Smooth muscle cell (in vitro differentiated cells): ENCODE results near the gene CDHR5. TPM values are rescaled to one million over a fixed set of nuclear protein-coding genes. Genes with fewer than 3 reads are reported as not detected.

Experiments
- DNase-seq: peaks from one replicate; lab custom pipeline; 2025; ENCODE audit not compliant: unreplicated experiment; lab: John Stamatoyannopoulos, UW
- H2AFZ ChIP-seq: fragments of 200-600 bp; sonication (generic); 2 replicates; pipeline ENCODE4 v1.6.0; 2016; ENCODE audit warnings: antibody characterized with exemption, low read depth, mild to moderate bottlenecking
- H3F3A ChIP-seq: fragments of 200-600 bp; sonication (generic); 2 replicates; pipeline ENCODE4 v1.6.0; 2017; ENCODE audit warnings: antibody characterized with exemption, low read depth
- H3K27ac ChIP-seq: fragments of 200-600 bp; sonication (generic); 2 replicates; pipeline ENCODE4 v1.5.1; 2016; ENCODE audit warnings: low read depth, mild to moderate bottlenecking
- H3K27me3 ChIP-seq: fragments of 200-600 bp; sonication (generic); 2 replicates; pipeline ENCODE4 v1.6.1; 2016; ENCODE audit warnings: low read depth, mild to moderate bottlenecking
- H3K36me3 ChIP-seq: fragments of 200-600 bp; sonication (generic); 2 replicates; pipeline ENCODE4 v1.5.1; 2016; ENCODE audit warnings: low read depth
- H3K4me1 ChIP-seq: fragments of 200-600 bp; sonication (generic); 2 replicates; pipeline ENCODE4 v1.5.1; 2016; ENCODE audit warnings: low read depth
- H3K4me2 ChIP-seq: fragments of 200-600 bp; sonication (generic); 2 replicates; pipeline ENCODE4 v1.6.0; 2016; ENCODE audit warnings: mild to moderate bottlenecking
- H3K4me3 ChIP-seq: fragments of 200-600 bp; sonication (generic); 2 replicates; pipeline ENCODE4 v1.5.1; 2016; ENCODE audit warnings: mild to moderate bottlenecking
- H3K79me2 ChIP-seq: fragments of 200-600 bp; sonication (generic); 2 replicates; pipeline ENCODE4 v1.6.0; 2016; ENCODE audit warnings: low read depth, mild to moderate bottlenecking
- H3K9ac ChIP-seq: fragments of 200-600 bp; sonication (generic); 2 replicates; pipeline ENCODE4 v1.6.0; 2016; ENCODE audit warnings: low read depth
- H3K9me3 ChIP-seq: fragments of 200-600 bp; sonication (generic); replicated peaks from 2 replicates; pipeline ENCODE4 v1.5.1; 2016; ENCODE audit warnings: low read depth
- H4K20me1 ChIP-seq: fragments of 200-600 bp; sonication (generic); 2 replicates; pipeline ENCODE4 v1.6.0; 2016; ENCODE audit warnings: low read depth
- CTCF ChIP-seq: fragments of 200-600 bp; sonication (generic); IDR thresholded peaks from 2 replicates; pipeline ENCODE4 v1.5.1; 2017; ENCODE audit warnings: borderline replicate concordance, mild to moderate bottlenecking, antibody characterized with exemption; ENCODE audit not compliant: insufficient read depth, poor library complexity, severe bottlenecking
- WGBS: methylation state at CpG from one replicate; pipeline ENCODE4 v1.1.7; 2016; ENCODE audit warnings: low lambda C conversion rate; 5-methylcytosine and 5-hydroxymethylcytosine counted together
- polyA plus RNA-seq: library from polyadenylated mRNA; unstranded; fragments of >200 nt; fragmentation: Nextera tagmentation; extraction: Ambion mirVana; gene quantifications from 2 replicates; pipeline ENCODE4 v1.2.1, GENCODE V29; 2016
- total RNA-seq: library from RNA; depleted of rRNA; stranded (reverse); fragments of >200 nt; gene quantifications from 2 replicates; pipeline ENCODE4 v1.2.3, GENCODE V29; 2014

CDHR5 gene
- total and polyA plus RNA-seq, 2 experiments from 2014 or later = not detected

GRCh38 chr11:589798-590197 is 35.0 kb downstream of the CDHR5 start:
- WGBS = 99% methylated on average over 23 of the region's 26 CpGs
- no peak for DNase-seq
- no peaks in the 10 kb centered on the region for H3K9me3 ChIP-seq
- peaks cover 37% of the 10 kb centered on the region for H3K79me2 ChIP-seq
- H3K4me2 ChIP-seq = no peak overlapping the region
- H3K36me3 ChIP-seq = peaks cover 6% of the 10 kb centered on the region
- no peaks in the 10 kb centered on the region for H3K4me1 ChIP-seq
- H3K27ac ChIP-seq = no peak overlapping the region
- H3K4me3 ChIP-seq = no peak overlapping the region
- H2AFZ ChIP-seq = no peak overlapping the region
- no peaks in the 10 kb centered on the region for H3F3A ChIP-seq
- no peak for TF ChIP-seq CTCF
- no peaks in the 10 kb centered on the region for H3K27me3 ChIP-seq
- H4K20me1 ChIP-seq = peaks cover 89% of the 10 kb centered on the region
- no peak overlapping the region for H3K9ac ChIP-seq

DNA sequence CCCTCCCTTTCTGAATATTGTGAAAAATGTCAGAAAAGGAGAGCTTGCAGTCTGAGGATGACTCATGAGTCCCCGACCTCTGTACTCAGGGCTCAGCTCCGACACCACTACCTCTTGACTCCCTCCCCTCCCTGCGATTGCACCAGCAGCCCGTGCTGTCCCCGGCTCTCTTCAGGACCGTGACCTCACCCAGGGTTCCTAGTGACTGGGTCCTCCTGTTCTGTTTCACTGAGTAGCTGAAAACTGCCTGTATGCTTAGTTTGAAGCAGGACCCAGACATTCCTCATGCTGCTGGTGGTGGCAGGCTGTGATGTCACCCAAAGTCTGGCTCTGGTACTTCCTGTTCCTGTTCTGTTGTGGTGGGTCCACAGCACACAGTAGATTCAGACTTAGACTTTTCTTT is 36.8 kb downstream of the CDHR5 start:
- H3K27me3 ChIP-seq = no peaks in the 10 kb centered on the region
- peak overlapping the region; percentile 14 for H3K4me2 ChIP-seq
- 9% methylated on average over 6 of the region's 6 CpGs for WGBS
- no peak overlapping the region for H2AFZ ChIP-seq
- H3K9ac ChIP-seq = peak overlapping the region; percentile 64
- no peaks in the 10 kb centered on the region for H3F3A ChIP-seq
- no peak for DNase-seq
- H3K4me3 ChIP-seq = no peak overlapping the region
- peaks cover 48% of the 10 kb centered on the region for H3K79me2 ChIP-seq
- peaks cover 90% of the 10 kb centered on the region for H4K20me1 ChIP-seq
- H3K9me3 ChIP-seq = no peaks in the 10 kb centered on the region
- no peak for TF ChIP-seq CTCF
- H3K27ac ChIP-seq = peak overlapping the region; percentile 95
- no peaks in the 10 kb centered on the region for H3K4me1 ChIP-seq
- H3K36me3 ChIP-seq = peaks cover 6% of the 10 kb centered on the region

GRCh38 chr11:587546-587945 is 37.2 kb downstream of the CDHR5 start:
- no peaks in the 10 kb centered on the region for H3F3A ChIP-seq
- H2AFZ ChIP-seq = no peak overlapping the region
- no peaks in the 10 kb centered on the region for H3K9me3 ChIP-seq
- H3K79me2 ChIP-seq = peaks cover 52% of the 10 kb centered on the region
- 88% methylated on average over 8 of the region's 8 CpGs for WGBS
- H3K4me3 ChIP-seq = no peak overlapping the region
- H3K4me1 ChIP-seq = no peaks in the 10 kb centered on the region
- no peak for TF ChIP-seq CTCF
- H4K20me1 ChIP-seq = peaks cover 93% of the 10 kb centered on the region
- peaks cover 6% of the 10 kb centered on the region for H3K36me3 ChIP-seq
- H3K9ac ChIP-seq = no peak overlapping the region
- H3K27ac ChIP-seq = peak overlapping the region; percentile 95
- no peaks in the 10 kb centered on the region for H3K27me3 ChIP-seq
- no peak for DNase-seq
- H3K4me2 ChIP-seq = peak overlapping the region; percentile 14

GRCh38 chr11:586376-587316 is 38.1 kb downstream of the CDHR5 start:
- WGBS = 98% methylated on average over 32 of the region's 32 CpGs
- Histone ChIP-seq H3K36me3 (peaks cover 6% of the 10 kb centered on the region), H3K9ac (no peak overlapping the region), H3K79me2 (peaks cover 58% of the 10 kb centered on the region), H3K4me3 (no peak overlapping the region), H3K9me3 (no peaks in the 10 kb centered on the region), H3K4me2 (no peak overlapping the region), H3K27ac (peak overlapping the region; percentile 95), H3F3A (no peaks in the 10 kb centered on the region), H2AFZ (no peak overlapping the region), H3K4me1 (no peaks in the 10 kb centered on the region), H4K20me1 (peaks cover 98% of the 10 kb centered on the region), H3K27me3 (no peaks in the 10 kb centered on the region)
- no peak for DNase-seq
- no peak for TF ChIP-seq CTCF
